Measurements from ENCODE around the gene CNMD. TPM values are rescaled to one million over a fixed set of nuclear protein-coding genes. Genes with fewer than 3 reads are reported as not detected.

Gene CNMD
- not detected in 2 replicates for total RNA-seq

GRCh38 chr13:52739468-52740071 lies at the start of gene CNMD:
Gene CNMD (minus strand): TSS chr13:52739820. CDS start chr13:52739701, 119 bp downstream.

Other genes starting within 250 kb of the CNMD start
- gene HNRNPA1L2, start 97.4 kb downstream of the CNMD start, total RNA-seq, result 3.1 and 3.4 TPM in 2 replicates
- 34.6 and 52.0 TPM in 2 replicates for gene SUGT1, start 87.0 kb downstream of the CNMD start, total RNA-seq
- not detected in 2 replicates for gene PCDH8, start 108.8 kb upstream of the CNMD start, total RNA-seq

All from smooth muscle cell of bladder (primary cell).